K562 (cell line): ENCODE measurements around the gene COL8A2. TPM values are rescaled to one million over a fixed set of nuclear protein-coding genes. Genes with fewer than 3 reads are reported as not detected.

Experiments used
- ATF6 ChIP-seq: sonication (generic); formaldehyde crosslinking; IDR thresholded peaks from 2 replicates; pipeline ENCODE4 v1.4.0; 2020; ENCODE audit warnings: mild to moderate bottlenecking, missing genetic modification reagents
- ESRRA ChIP-seq: fragments of 450-650 bp; IDR thresholded peaks from 2 replicates; pipeline ENCODE4 v1.6.1; 2014; ENCODE audit warnings: low read depth, mild to moderate bottlenecking, moderate library complexity, borderline replicate concordance
- ETV6 ChIP-seq, 3 experiments: fragments of 150-350 bp in 1 of 3; sonication (generic) in 1 of 3; formaldehyde crosslinking in 1 of 3; IDR thresholded peaks; 2 replicates each; pipeline versions ENCODE4 v1.6.1 to v1.8.0; 2014 to 2022; ENCODE audit warnings: borderline replicate concordance in 2 of 3, low read depth in 2 of 3, antibody characterized with exemption in 1 of 3, low read length in 1 of 3, mild to moderate bottlenecking in 1 of 3, missing genetic modification reagents in 1 of 3
- HDAC6 ChIP-seq: IDR thresholded peaks from 2 replicates; pipeline ENCODE4 v1.6.1; 2012; ENCODE audit warnings: low read depth, mild to moderate bottlenecking, control low read depth, inconsistent platforms, low read length, moderate library complexity
- HEY1 ChIP-seq: fragments of 250-450 bp; sonication (Bioruptor Pico); IDR thresholded peaks from 2 replicates; pipeline ENCODE4 v1.5.0; 2020; ENCODE audit warnings: mild to moderate bottlenecking, moderate library complexity, borderline replicate concordance
- HMBOX1 ChIP-seq: sonication (generic); IDR thresholded peaks from 2 replicates; pipeline ENCODE4 v1.6.1; 2016
- PHF8 ChIP-seq: fragments of 200-600 bp; sonication (generic); IDR thresholded peaks from 2 replicates; pipeline ENCODE4 v1.6.1; 2012; ENCODE audit warnings: mixed run types, mild to moderate bottlenecking, inconsistent platforms, low read length, moderate library complexity, borderline replicate concordance
- SP1 ChIP-seq: sonication (generic); formaldehyde crosslinking; IDR thresholded peaks from 2 replicates; pipeline ENCODE4 v1.8.1; 2022; ENCODE audit warnings: mild to moderate bottlenecking, missing genetic modification reagents
- TARDBP ChIP-seq: fragments of 450-650 bp; IDR thresholded peaks from 2 replicates; pipeline ENCODE4 v1.6.1; 2016
- TFAP4 ChIP-seq: sonication (generic); formaldehyde crosslinking; IDR thresholded peaks from 2 replicates; pipeline ENCODE4 v1.8.0; 2022; ENCODE audit warnings: missing genetic modification reagents, mild to moderate bottlenecking, moderate library complexity, borderline replicate concordance
- TSC22D4 ChIP-seq: fragments of 450-650 bp; IDR thresholded peaks from 2 replicates; pipeline ENCODE4 v1.6.1; 2016; ENCODE audit warnings: missing genetic modification characterization, missing biosample characterization, control low read depth
- ZNF121 ChIP-seq: sonication (generic); formaldehyde crosslinking; conservative IDR thresholded peaks from 2 replicates; pipeline ENCODE4 v1.8.0; 2022; ENCODE audit warnings: missing genetic modification reagents
- ZNF212 ChIP-seq: fragments of 450-650 bp; formaldehyde crosslinking; IDR thresholded peaks from 2 replicates; pipeline ENCODE4 v1.4.0; 2020; ENCODE audit warnings: mild to moderate bottlenecking
- ZNF263 ChIP-seq: sonication (generic); formaldehyde crosslinking; IDR thresholded peaks from 2 replicates; pipeline ENCODE4 v1.8.0; 2022; ENCODE audit warnings: mild to moderate bottlenecking, missing genetic modification reagents, borderline replicate concordance
- ZNF830 ChIP-seq: fragments of 250-450 bp; sonication (Bioruptor Pico); IDR thresholded peaks from 2 replicates; pipeline ENCODE4 v1.5.0; 2021; ENCODE audit warnings: mild to moderate bottlenecking
- polyA plus RNA-seq, 8 experiments: library from polyadenylated mRNA; depleted of rRNA in 4 of 8; stranded (reverse) in 5 of 8; unstranded in 3 of 8; fragments of >200 nt; fragmentation: Nextera tagmentation in 2 of 8; fragmentation: Illumina TruSeq in 1 of 8; extraction: Ambion mirVana in 2 of 8; extraction: Trizol in 1 of 8; gene quantifications; 2 replicates each; pipeline versions ENCODE4 v1.2.1 to v1.2.3, GENCODE V29; 2011 to 2014; ENCODE audit warnings: inconsistent platforms in 1 of 8, missing spikeins in 1 of 8
- total RNA-seq, 7 experiments: library from RNA; depleted of rRNA in 6 of 7; stranded (reverse); fragments of >200 nt in 6 of 7; fragmentation: Illumina TruSeq in 2 of 7; extraction: Trizol in 2 of 7; gene quantifications; 2 replicates each; pipeline versions ENCODE4 v1.2.1 to v1.2.3, GENCODE V29; 2011 to 2021; ENCODE audit warnings: low replicate concordance in 1 of 7

Gene COL8A2
- total and polyA plus RNA-seq, 9 of the 15 experiments (the other 6 are each of a cell fraction or from before 2014, with no cell fraction given) = 0.03 to 0.14 (median 0.04) TPM; not detected in 5

DNA sequence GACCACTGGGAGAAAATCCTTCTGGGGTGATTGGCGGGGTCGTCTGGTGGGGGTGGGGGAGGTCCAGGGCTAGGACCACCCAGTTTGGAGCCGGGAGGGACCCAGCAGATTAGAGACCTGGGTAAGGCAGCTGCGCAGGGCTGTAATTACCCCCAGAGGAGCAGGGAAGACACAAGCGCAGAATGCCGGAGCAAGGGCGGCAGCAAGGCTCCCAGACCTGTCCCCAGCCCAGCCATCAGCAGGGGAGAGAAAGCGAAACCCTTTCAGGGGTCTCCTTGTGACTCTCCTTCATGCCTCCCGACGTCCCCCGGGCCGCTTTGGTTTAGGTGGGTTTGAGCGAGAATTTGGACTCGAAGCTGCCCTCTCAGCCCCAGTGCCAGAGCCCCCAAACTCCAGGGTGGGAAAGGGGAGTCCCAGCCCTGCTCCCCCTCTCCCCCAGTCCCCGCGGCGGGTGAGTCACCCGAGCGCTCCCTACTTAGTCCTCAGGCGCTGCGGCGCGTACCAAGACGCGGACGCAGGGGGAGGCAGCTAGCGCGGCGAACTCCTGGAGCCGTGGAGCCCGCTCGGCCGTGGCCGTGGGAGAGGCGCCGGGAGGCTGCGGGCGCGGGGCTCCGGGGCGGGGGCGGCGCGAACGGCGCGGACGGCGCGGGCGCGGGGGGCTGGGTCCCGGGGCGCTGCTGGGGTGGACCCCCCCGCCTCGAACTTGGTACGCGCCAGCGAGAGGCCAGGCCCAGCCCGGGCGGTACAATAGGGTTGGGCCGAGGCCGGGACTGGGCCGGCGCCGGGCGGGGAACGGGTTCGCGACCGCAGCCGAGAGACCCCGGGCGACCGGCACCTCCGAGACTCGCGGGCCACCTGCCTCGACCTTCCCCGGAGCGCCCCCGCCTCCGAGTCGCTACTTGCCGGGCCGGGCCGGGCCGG, 30.6 kb upstream of the COL8A2 start, which contains the start of gene MAP7D1 (continued):
- TF ChIP-seq PHF8 = peak; percentile 80
- no peak for TF ChIP-seq SP1 (CRISPR knock-in tag)
- peak; percentile 91 for TF ChIP-seq ZNF830 (CRISPR knock-in tag)
- no peak for TF ChIP-seq ETV6 (IDR thresholded peaks at IDR 0.05; ENCODE audit: borderline replicate concordance in 1 of 2, low read depth in 2 of 2, low read length in 1 of 2)
- TF ChIP-seq ETV6 (CRISPR knock-in tag; IDR thresholded peaks at IDR 0.05; ENCODE audit: borderline replicate concordance) = no peak; the same call in 1 of the 2 replicates
- TF ChIP-seq ZNF212 (CRISPR knock-in tag) = 0 out of 2 replicates have a peak, but pooled peaks have one; percentile 21
- peak; percentile 94 for TF ChIP-seq ZNF263 (CRISPR knock-in tag)
- TF ChIP-seq ATF6 (CRISPR knock-in tag) = no peak
- no peak; the same call in 1 of the 2 replicates for TF ChIP-seq ESRRA
- no peak for TF ChIP-seq HEY1 (CRISPR knock-in tag)
- no peak for TF ChIP-seq TFAP4
- no peak for TF ChIP-seq ZNF121 (CRISPR knock-in tag)
- TF ChIP-seq HMBOX1 = peak; percentile 52; the same call in 1 of the 2 replicates
- TF ChIP-seq TSC22D4 (tag) = no peak
- 0 out of 2 replicates have a peak, but pooled peaks have one; percentile 8 for TF ChIP-seq HDAC6
- no peak for TF ChIP-seq TARDBP
